IMR-90 (cell line): ENCODE measurements around the gene C7. TPM values are rescaled to one million over a fixed set of nuclear protein-coding genes. Genes with fewer than 3 reads are reported as not detected.

Source experiments
- ATAC-seq: fragments of 200-7000 bp; cut with Tn5 transposase; 2 replicates; pipeline ENCODE4 v1.9.1; 2020; ENCODE audit warnings: low read depth, mild to moderate bottlenecking, moderate library complexity
- BruUV-seq: library from RNA; stranded (reverse); fragments of 400-500 nt; replicated peaks from 2 replicates; lab custom pipeline; 2021; lab: Mats Ljungman, UMichigan
- CTCF ChIA-PET: fragments of 300-600 bp; formaldehyde crosslinking; extraction: SDS; loops from one replicate; lab custom pipeline; 2021; ENCODE audit warnings: antibody characterized with exemption; lab: Yijun Ruan, JAX
- POLR2A ChIA-PET: fragments of 300-600 bp; sonication (Branson Sonifier 250); formaldehyde crosslinking; loops from one replicate; lab custom pipeline; 2022; ENCODE audit warnings: antibody characterized with exemption; ENCODE audit not compliant: unreplicated experiment; lab: Charles Lee
- DNase-seq: peaks from one replicate; pipeline ENCODE4 v3.0.0; 2013
- H2AFZ ChIP-seq: replicated peaks from 2 replicates; pipeline ENCODE3; 2013; ENCODE audit warnings: low read length, mild to moderate bottlenecking; ENCODE audit not compliant: poor library complexity
- H2AK5ac ChIP-seq: 2 replicates; pipeline ENCODE4 v1.6.1; 2013; ENCODE audit warnings: low read depth, low read length, inconsistent platforms
- H2AK9ac ChIP-seq: replicated peaks from 2 replicates; pipeline ENCODE3; 2013; ENCODE audit warnings: mild to moderate bottlenecking, low read depth, low read length, moderate library complexity; ENCODE audit not compliant: poor library complexity
- H2BK120ac ChIP-seq: 2 replicates; pipeline ENCODE4 v1.6.1; 2013; ENCODE audit warnings: low read depth, low read length, inconsistent platforms
- H2BK15ac ChIP-seq: 3 replicates; pipeline ENCODE4 v1.6.1; 2013; ENCODE audit warnings: low read depth, low read length, inconsistent platforms
- H2BK20ac ChIP-seq: 2 replicates; pipeline ENCODE4 v1.6.1; 2013; ENCODE audit warnings: low read depth, mild to moderate bottlenecking, inconsistent platforms, low read length, moderate library complexity
- H2BK5ac ChIP-seq: 2 replicates; pipeline ENCODE4 v1.6.1; 2013; ENCODE audit warnings: mild to moderate bottlenecking, low read depth, low read length, inconsistent platforms; ENCODE audit not compliant: poor library complexity, severe bottlenecking
- H3K14ac ChIP-seq: replicated peaks from 2 replicates; pipeline ENCODE4 v1.6.1; 2013; ENCODE audit warnings: low read depth, low read length, inconsistent platforms
- H3K18ac ChIP-seq: 2 replicates; pipeline ENCODE4 v1.6.1; 2013; ENCODE audit warnings: low read depth, low read length, control low read depth
- H3K23ac ChIP-seq: 2 replicates; pipeline ENCODE4 v1.6.1; 2013; ENCODE audit warnings: low read depth, low read length, inconsistent platforms
- H3K27ac ChIP-seq: 2 replicates; pipeline ENCODE4 v1.5.1; 2013; ENCODE audit warnings: mild to moderate bottlenecking, control low read depth, low read length; ENCODE audit not compliant: insufficient read depth
- H3K27me3 ChIP-seq: 2 replicates; pipeline ENCODE4 v1.6.1; 2013; ENCODE audit warnings: low read length; ENCODE audit not compliant: control insufficient read depth, insufficient read depth
- H3K36me3 ChIP-seq: 2 replicates; pipeline ENCODE4 v1.6.1; 2013; ENCODE audit warnings: low read length, mixed read lengths; ENCODE audit not compliant: control insufficient read depth, insufficient read depth
- H3K4ac ChIP-seq: 2 replicates; pipeline ENCODE4 v1.6.1; 2013; ENCODE audit warnings: low read depth, low read length, inconsistent platforms
- H3K4me1 ChIP-seq: 2 replicates; pipeline ENCODE4 v1.6.1; 2013; ENCODE audit warnings: low read length, mixed read lengths; ENCODE audit not compliant: control insufficient read depth, insufficient read depth
- H3K4me2 ChIP-seq: 2 replicates; pipeline ENCODE4 v1.6.1; 2013; ENCODE audit warnings: low read depth, mild to moderate bottlenecking, control low read depth, low read length, moderate library complexity
- H3K4me3 ChIP-seq: 2 replicates; pipeline ENCODE4 v1.5.1; 2013; ENCODE audit warnings: low read depth, mild to moderate bottlenecking, control low read depth, low read length, moderate library complexity; ENCODE audit not compliant: insufficient read depth
- H3K56ac ChIP-seq: 2 replicates; pipeline ENCODE4 v1.6.1; 2013; ENCODE audit warnings: low read length, inconsistent platforms; ENCODE audit not compliant: insufficient read depth; ENCODE audit errors: extremely low read depth
- H3K79me1 ChIP-seq, 2 experiments: 2 replicates each; pipeline ENCODE4 v1.6.1; 2013; ENCODE audit warnings: low read length in 2 of 2, inconsistent platforms in 1 of 2, low read depth in 1 of 2
- H3K9ac ChIP-seq: 2 replicates; pipeline ENCODE4 v1.6.1; 2013; ENCODE audit warnings: low read depth, low read length, control low read depth
- H3K9me1 ChIP-seq: 2 replicates; pipeline ENCODE4 v1.6.1; 2013; ENCODE audit warnings: low read length, inconsistent platforms; ENCODE audit not compliant: insufficient read depth
- H3K9me3 ChIP-seq: 2 replicates; pipeline ENCODE4 v1.6.1; 2013; ENCODE audit warnings: low read length; ENCODE audit not compliant: control insufficient read depth, insufficient read depth
- H4K20me1 ChIP-seq: 2 replicates; pipeline ENCODE4 v1.6.1; 2013; ENCODE audit warnings: low read length, inconsistent platforms; ENCODE audit not compliant: insufficient read depth
- H4K5ac ChIP-seq: 2 replicates; pipeline ENCODE4 v1.6.1; 2013; ENCODE audit warnings: mild to moderate bottlenecking, low read depth, low read length, control low read depth
- H4K8ac ChIP-seq, 2 experiments: 2 replicates each; pipeline ENCODE4 v1.6.1; 2013; ENCODE audit warnings: low read depth in 2 of 2, low read length in 2 of 2, control low read depth in 1 of 2, inconsistent platforms in 1 of 2
- H4K91ac ChIP-seq: 2 replicates; pipeline ENCODE4 v1.6.1; 2013; ENCODE audit warnings: low read depth, low read length, inconsistent platforms; ENCODE audit not compliant: insufficient read depth
- BHLHE40 ChIP-seq: fragments of 150-350 bp; IDR thresholded peaks from 2 replicates; pipeline ENCODE4 v1.6.1; 2016; ENCODE audit warnings: mild to moderate bottlenecking, low read depth, low read length
- CEBPB ChIP-seq: IDR thresholded peaks from 2 replicates; pipeline ENCODE4 v1.6.1; 2012; ENCODE audit warnings: low read depth, low read length, improper control_type of control experiment
- CHD1 ChIP-seq: IDR thresholded peaks from 2 replicates; pipeline ENCODE4 v1.6.1; 2012; ENCODE audit warnings: low read depth, low read length, improper control_type of control experiment
- ELK1 ChIP-seq: fragments of 150-350 bp; IDR thresholded peaks from 2 replicates; pipeline ENCODE4 v1.6.1; 2016; ENCODE audit warnings: low read depth, mild to moderate bottlenecking, low read length, moderate library complexity, borderline replicate concordance
- FOS ChIP-seq: fragments of 150-350 bp; IDR thresholded peaks from 2 replicates; pipeline ENCODE4 v1.6.1; 2016; ENCODE audit warnings: low read depth, low read length
- MAZ ChIP-seq: IDR thresholded peaks from 2 replicates; pipeline ENCODE4 v1.6.1; 2012; ENCODE audit warnings: low read depth, mild to moderate bottlenecking, low read length, improper control_type of control experiment, moderate library complexity, borderline replicate concordance
- POLR2A ChIP-seq: IDR thresholded peaks from 2 replicates; pipeline ENCODE4 v1.6.1; 2012; ENCODE audit warnings: mild to moderate bottlenecking, low read depth, low read length
- RCOR1 ChIP-seq: IDR thresholded peaks from 2 replicates; pipeline ENCODE4 v1.6.1; 2012; ENCODE audit warnings: mild to moderate bottlenecking, low read length, improper control_type of control experiment; ENCODE audit not compliant: insufficient replicate concordance
- RFX5 ChIP-seq: IDR thresholded peaks from 2 replicates; pipeline ENCODE4 v1.8.0; 2012; ENCODE audit warnings: low read depth, mild to moderate bottlenecking, low read length, moderate library complexity
- WGBS, 2 experiments: methylation state at CpG; one replicate each; pipeline versions ENCODE4 v1.1.5 to v1.1.7; 2013; ENCODE audit warnings: missing lambda C conversion rate in 2 of 2; ENCODE audit not compliant: insufficient read length in 1 of 2; ENCODE audit errors: extremely low coverage in 2 of 2; 5-methylcytosine and 5-hydroxymethylcytosine counted together
- dilution Hi-C: fragments of 300-500 bp; cut with HindIII; formaldehyde crosslinking; loops from one replicate; pipeline ENCODE4 v1.14.3; 2018; ENCODE audit warnings: low sequenced_read_pairs; ENCODE audit not compliant: unreplicated experiment
- in situ Hi-C: fragments of 300-500 bp; cut with MboI; formaldehyde crosslinking; loops from 3 replicates; pipeline ENCODE4 v1.14.3; 2019; ENCODE audit warnings: low sequenced_read_pairs, inconsistent platforms, mixed read lengths
- intact Hi-C: fragments of 100-400 bp; cut with micrococcal nuclease; formaldehyde crosslinking; loops from 2 replicates; pipeline ENCODE4 v1.10.0; 2022
- polyA plus RNA-seq, 3 experiments: library from polyadenylated mRNA; depleted of rRNA; stranded (reverse); fragments of >200 nt; gene quantifications; 2 replicates each; pipeline ENCODE4 v1.2.3, GENCODE V29; 2012; ENCODE audit warnings: low replicate concordance in 1 of 3
- total RNA-seq: library from RNA; depleted of rRNA; stranded (reverse); fragments of >200 nt; gene quantifications from 2 replicates; pipeline ENCODE4 v1.2.3, GENCODE V29; 2012
- TF ChIP-seq, protein P1 (sequence below): fragments of 150-350 bp; IDR thresholded peaks from 2 replicates; pipeline ENCODE4 v1.6.1; 2017; ENCODE audit warnings: mild to moderate bottlenecking, antibody characterized with exemption, low read length, low read depth

The C7 gene
- total and polyA plus RNA-seq, 2 of the 4 experiments (the other 2 are of a cell fraction): 0.54 to 1.8 TPM

GRCh38 chr5:41012318-41012717 is 103.0 kb downstream of the C7 start:
- Histone ChIP-seq H2AK5ac (no peak overlapping the region), H2BK15ac (no peak overlapping the region), H3K4ac (no peak overlapping the region), H3K4me3 (no peak overlapping the region), H4K5ac (no peak overlapping the region), H4K91ac (no peak overlapping the region), H4K20me1 (no peaks in the 10 kb centered on the region), H3K4me1 (no peaks in the 10 kb centered on the region), H3K79me1 (no peaks in the 10 kb centered on the region), H2AK9ac (no peak overlapping the region), H2BK20ac (no peak overlapping the region), H3K18ac (no peak overlapping the region; the same call in 1 of the 2 replicates), H3K9ac (no peak overlapping the region), H4K8ac (no peak overlapping the region), H3K23ac (no peak overlapping the region), H3K27me3 (no peaks in the 10 kb centered on the region), H2AFZ (no peak overlapping the region), H3K27ac (no peak overlapping the region), H3K14ac (no peak overlapping the region), H3K4me2 (no peak overlapping the region), H3K9me3 (no peaks in the 10 kb centered on the region), H3K56ac (no peak overlapping the region), H2BK120ac (no peak overlapping the region), H2BK5ac (no peak overlapping the region), H3K9me1 (0 out of 2 replicates have a peak, but pooled peaks cover 2% of the 10 kb centered on the region), H3K36me3 (no peaks in the 10 kb centered on the region)
- WGBS, 2 experiments: 73% methylated on average over 2 of the region's 4 CpGs; no CpG with 5 or more reads in 1 of the 2 experiments
- BruUV-seq: no TSS peak
- intact Hi-C loops: loop anchor here (5.0 kb wide), 1 partner anchor 40 kb away; no protein-coding TSS in a partner anchor
- TF ChIP-seq POLR2A (no peak), FOS (no peak), ELK1 (no peak), CHD1 (no peak), CEBPB (no peak), RFX5 (no peak), BHLHE40 (no peak), MAZ (no peak), RCOR1 (no peak)
- TF ChIP-seq, protein P1, sequence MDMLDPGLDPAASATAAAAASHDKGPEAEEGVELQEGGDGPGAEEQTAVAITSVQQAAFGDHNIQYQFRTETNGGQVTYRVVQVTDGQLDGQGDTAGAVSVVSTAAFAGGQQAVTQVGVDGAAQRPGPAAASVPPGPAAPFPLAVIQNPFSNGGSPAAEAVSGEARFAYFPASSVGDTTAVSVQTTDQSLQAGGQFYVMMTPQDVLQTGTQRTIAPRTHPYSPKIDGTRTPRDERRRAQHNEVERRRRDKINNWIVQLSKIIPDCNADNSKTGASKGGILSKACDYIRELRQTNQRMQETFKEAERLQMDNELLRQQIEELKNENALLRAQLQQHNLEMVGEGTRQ: no peak
- ATAC-seq: no peak
- POLR2A ChIA-PET: no interaction called here
- CTCF ChIA-PET: interaction anchor here (0.8 to 1.4 kb wide), 2 partner anchors 16 to 24 kb away, joined by 3 read pairs; no protein-coding TSS in a partner anchor
- no peak for DNase-seq
- in situ Hi-C loops: no loop called here
- dilution Hi-C loops: no loop called here
